NOMO-1 treated with dmso at 0.1 percent for 144 hours (cell line): ENCODE results near the gene RAMACL.
A peak's percentile ranks its signal among the peaks of the same experiment; 100 is the strongest.
"Not testable (repeated sequence)": the region's sequence is repeated elsewhere in the genome, so short reads cannot be mapped to it uniquely, and the experiment has no call there.

Experiments
- DNase-seq: peaks from one replicate; lab custom pipeline; 2025; ENCODE audit not compliant: unreplicated experiment; lab: John Stamatoyannopoulos, UW

RAMACL gene

DNA sequence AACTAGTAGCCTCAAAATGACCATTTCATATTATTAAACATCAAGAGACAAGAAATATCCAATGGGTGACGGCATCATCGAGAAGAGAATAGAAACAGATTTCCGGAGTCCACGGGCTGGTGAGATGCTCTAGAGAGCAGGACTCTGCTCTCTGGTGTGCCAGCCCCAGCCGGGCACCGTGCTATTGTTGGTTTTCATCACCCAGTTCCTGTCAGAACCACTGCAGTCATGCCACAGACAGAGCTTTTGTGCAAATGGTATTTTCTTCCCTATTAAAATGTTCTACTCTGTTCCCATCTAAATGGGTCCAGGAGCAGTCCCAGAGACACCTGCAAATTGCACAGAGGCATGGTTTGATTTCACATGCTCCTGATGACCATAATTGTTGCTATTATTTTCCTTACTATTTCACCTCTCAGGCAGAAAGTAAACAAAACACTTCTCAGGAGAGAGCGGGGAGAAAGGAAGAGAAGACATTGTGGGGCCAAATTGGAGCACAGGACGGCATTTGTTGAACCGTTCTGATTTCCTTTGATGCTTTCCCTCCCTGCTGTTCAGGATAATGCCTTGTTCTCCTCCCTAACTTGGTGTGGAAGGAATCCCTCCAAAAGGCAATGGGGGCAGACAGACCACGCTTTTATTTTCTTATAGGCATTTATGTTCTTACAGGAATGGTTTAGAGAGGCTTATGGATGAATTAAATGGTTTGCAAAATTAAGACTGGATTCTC, 11.4 kb upstream of the RAMACL start:
- DNase-seq, result no peak

GRCh38 chr6:166596776-166597507, 10.5 kb upstream of the RAMACL start:
- no peak for DNase-seq

DNA sequence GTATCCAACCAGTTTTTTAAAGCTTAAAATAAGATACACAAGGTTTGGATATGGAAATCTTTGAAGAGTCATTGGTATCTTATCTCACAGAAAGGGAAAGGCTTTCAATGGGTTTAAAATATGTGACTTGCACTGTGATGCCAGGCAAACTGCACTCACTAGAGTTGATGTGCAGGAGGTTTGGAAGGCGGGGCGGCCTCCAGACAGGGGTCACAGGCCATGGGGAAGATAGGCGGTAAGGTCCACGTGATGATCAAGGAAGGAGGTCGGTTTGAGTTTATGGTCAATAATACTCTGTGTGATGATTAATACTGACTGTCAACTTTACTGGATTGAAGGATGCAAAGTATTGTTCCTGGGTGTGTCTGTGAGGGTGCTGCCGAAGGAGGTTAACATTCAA, 9.5 kb upstream of the RAMACL start:
- no peak for DNase-seq

- DNase-seq, result no peak
Measured at GRCh38 chr6:166595061-166595780, 8.7 kb upstream of the RAMACL start.

DNA sequence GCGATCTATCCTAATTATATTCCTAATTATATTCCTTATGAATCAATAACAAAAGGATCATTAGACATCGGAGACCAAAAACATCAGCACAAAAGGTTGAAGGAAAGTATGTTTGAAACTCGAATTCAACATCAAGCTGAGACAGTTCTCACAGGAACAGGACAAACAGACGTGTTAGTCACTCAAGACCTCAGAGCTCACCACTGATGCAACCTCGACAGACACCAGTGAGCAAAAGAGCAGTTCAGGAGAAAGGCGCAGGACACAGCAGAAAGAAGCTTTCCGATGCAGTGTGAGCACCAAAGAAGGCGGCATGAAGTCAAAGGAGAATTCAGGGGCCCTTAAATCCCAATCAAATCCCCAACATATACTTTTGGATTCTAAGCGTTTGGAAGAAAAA, 6.3 kb upstream of the RAMACL start:
- DNase-seq, result no peak

GRCh38 chr6:166591961-166592520, 5.6 kb upstream of the RAMACL start:
- no peak for DNase-seq

- DNase-seq, result no peak
Measured at GRCh38 chr6:166591026-166591425, 4.5 kb upstream of the RAMACL start.

GRCh38 chr6:166589786-166590574, 3.5 kb upstream of the RAMACL start:
- no peak for DNase-seq

GRCh38 chr6:166589337-166589731, 2.9 kb upstream of the RAMACL start:
- no peak for DNase-seq

DNA sequence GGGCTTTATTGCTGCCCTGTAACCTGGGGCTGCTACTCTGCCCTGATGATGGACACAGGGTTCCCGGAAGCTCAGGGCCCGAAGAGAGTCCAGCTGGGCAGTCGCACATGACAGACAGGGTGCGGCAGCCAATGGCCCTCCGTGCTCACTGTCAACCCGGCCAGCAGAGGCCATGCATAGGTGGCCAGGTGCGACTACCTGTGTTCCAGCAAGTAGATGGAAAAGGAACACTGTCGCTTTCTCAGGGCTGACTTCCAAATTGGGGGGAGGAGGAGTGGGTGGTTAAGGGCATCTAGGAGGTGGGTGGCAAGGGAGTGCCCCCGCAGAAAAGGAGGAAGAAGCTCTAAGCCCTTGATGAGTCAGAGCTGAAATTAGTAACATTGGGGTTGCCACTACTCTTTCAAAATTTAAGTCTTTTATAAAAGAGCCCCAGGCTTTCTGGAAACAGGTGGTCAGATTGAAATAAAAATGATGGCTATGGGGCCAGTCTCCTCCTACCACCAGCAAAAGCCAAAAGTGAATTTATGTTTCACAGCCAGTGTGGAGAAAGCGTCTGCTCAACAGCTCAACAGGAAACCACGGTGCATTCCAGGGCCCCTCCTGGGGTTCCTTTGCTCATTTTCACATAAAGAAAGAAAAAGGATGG, 2.3 kb upstream of the RAMACL start:
- DNase-seq, result peak; percentile 71

DNA sequence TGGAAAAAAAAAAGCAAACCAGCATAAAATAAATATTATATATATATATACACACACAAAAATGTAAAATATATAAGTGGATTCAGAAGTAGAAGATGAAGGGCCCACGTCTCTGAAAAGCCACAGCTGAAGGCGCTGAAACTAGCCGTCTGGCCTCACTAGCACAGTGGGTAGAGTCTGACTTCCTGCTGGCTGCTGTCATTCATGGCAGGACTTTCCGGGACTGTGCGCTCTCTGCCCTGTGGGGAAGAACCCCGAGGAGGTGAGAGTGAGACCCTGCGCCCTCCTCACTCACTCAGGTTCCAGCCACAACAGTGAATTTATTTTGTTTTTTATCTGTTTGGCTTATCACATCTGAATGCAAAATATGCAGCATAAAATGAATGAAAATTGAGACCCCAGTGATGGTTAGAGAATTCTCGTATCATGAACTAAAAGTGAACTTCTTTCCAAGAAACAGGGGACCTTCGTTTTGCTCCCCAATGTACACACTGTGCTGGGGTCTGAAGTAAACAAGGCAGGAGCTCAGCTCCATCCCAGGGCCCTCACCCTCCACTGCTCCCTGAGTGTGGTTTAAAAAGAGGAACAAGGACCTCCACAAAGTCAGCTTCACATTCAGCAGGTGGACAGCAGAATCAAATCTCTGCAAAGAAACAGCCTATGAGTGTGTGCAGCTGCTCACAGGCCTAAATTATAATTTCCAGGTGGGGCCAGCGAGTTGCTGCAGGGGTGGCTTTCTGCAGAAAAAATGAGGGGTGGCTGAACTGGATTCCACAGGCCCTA, 1.3 kb upstream of the RAMACL start:
- no peak for DNase-seq

DNA sequence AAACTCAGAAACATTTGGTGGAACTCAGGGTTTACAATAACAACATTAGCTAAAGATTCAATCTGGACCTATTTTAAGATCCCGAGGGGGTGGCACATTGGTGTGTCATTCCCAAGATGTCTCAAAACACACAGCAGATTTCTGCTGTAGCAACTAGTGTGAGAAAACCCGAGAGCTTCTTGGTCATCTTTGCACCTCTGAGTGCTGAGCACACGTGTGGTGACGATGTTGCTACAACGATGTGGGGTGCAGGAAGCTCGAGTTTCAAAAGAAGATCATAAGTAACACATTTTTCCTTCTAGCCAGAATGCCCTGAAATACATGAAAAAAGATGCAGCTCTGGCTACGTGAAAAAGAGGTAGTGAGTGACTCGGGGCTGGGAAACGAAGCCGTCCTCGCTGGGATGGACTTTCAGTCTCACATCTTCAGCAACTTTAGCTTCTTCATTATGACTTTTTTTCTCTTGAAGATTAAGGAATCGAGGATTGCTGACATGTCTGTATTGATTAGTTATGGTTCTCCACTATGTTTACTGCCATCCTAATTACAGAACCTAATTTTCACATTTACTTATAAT, 1.5 kb downstream of the RAMACL start:
- no peak for DNase-seq

DNA sequence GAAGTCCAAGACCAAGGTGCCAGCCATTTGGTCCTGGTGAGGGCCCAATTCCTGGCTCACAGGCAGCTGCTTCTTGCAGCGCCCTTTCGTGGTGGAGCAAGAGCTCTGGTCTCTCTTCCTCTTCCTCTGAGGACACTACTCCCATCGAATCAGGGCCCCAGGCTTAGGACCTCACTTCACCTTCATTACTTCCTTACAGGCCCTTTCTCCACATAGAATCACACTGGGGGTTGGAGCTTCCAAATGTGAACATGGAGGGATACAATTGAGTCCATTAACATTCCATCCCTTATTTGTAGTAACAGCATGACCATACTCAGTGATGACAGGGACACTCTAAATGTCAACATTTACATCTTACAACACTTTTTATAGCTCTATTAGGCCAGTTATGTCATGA, 2.3 kb downstream of the RAMACL start:
- DNase-seq, result peak; percentile 20

GRCh38 chr6:166583230-166583965, 3.1 kb downstream of the RAMACL start:
- no peak for DNase-seq

- DNase-seq, result no peak
Measured at GRCh38 chr6:166582258-166582657, 4.2 kb downstream of the RAMACL start.

- not testable (repeated sequence) for DNase-seq
Measured at GRCh38 chr6:166581801-166582200, 4.7 kb downstream of the RAMACL start.

DNA sequence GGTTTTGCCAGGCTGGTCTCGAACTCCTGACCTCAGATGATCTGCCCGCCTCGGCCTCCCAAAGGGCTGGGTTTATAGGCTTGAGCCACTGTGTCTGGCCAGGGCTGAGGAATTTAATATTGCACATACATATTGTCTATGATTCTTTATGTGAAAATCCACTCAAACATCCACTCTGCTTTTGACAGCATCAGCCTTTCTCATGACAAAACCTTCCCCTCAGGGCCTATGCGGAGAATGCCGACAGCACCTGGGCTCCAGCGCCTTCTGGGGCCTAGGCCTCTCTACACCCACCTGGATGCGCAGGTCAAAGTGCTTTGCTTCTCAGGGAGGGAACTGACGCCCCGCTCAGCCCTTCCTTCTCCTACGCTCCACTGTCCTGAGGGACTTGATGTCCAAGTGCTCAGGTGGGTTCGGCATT, 5.4 kb downstream of the RAMACL start:
- no peak for DNase-seq
